ENCODE results near the gene PRKAR2B.

GRCh38 chr7:107025449-107026103 is 18.9 kb upstream of the PRKAR2B start:
- TF ChIP-seq, protein P1, sequence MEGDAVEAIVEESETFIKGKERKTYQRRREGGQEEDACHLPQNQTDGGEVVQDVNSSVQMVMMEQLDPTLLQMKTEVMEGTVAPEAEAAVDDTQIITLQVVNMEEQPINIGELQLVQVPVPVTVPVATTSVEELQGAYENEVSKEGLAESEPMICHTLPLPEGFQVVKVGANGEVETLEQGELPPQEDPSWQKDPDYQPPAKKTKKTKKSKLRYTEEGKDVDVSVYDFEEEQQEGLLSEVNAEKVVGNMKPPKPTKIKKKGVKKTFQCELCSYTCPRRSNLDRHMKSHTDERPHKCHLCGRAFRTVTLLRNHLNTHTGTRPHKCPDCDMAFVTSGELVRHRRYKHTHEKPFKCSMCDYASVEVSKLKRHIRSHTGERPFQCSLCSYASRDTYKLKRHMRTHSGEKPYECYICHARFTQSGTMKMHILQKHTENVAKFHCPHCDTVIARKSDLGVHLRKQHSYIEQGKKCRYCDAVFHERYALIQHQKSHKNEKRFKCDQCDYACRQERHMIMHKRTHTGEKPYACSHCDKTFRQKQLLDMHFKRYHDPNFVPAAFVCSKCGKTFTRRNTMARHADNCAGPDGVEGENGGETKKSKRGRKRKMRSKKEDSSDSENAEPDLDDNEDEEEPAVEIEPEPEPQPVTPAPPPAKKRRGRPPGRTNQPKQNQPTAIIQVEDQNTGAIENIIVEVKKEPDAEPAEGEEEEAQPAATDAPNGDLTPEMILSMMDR (IDR thresholded peaks at IDR 0.05; ENCODE audit: poor library complexity) = no peak
- no peak for TF ChIP-seq EZH2phosphoT487 (IDR thresholded peaks at IDR 0.05; ENCODE audit: low read depth, severe bottlenecking, unreplicated experiment)
- no peak for TF ChIP-seq EZH2 (IDR thresholded peaks at IDR 0.05; ENCODE audit: borderline replicate concordance)

All from hepatocyte (in vitro differentiated cells).